Ecto neural progenitor cell (in vitro differentiated cells): ENCODE measurements around the gene ASAP2.

Source experiments
- DNase-seq: peaks from one replicate; pipeline ENCODE4 v3.0.0-alpha.2; 2018; ENCODE audit warnings: low spot score

ASAP2 gene

DNA sequence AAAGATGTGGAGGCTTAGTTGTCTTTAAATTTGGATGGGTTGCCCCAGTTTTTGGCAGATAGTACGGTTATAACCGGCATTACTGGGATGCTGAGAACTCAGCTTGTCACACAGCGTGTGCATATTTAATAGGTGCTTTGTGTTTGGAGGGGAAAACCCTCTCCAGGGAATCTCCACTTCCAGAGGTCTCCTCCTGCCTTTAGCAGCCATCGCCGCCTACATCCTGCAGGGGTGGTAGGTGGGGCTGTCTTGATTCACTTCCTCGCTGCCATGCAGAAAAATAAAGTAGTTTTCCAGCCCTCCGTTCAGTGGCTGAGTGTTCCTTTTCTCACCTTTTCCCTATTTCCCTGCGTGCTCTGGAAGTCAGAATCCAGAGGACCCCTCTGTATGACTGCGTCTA is 140.3 kb downstream of the ASAP2 start:
- no peak for DNase-seq

DNA sequence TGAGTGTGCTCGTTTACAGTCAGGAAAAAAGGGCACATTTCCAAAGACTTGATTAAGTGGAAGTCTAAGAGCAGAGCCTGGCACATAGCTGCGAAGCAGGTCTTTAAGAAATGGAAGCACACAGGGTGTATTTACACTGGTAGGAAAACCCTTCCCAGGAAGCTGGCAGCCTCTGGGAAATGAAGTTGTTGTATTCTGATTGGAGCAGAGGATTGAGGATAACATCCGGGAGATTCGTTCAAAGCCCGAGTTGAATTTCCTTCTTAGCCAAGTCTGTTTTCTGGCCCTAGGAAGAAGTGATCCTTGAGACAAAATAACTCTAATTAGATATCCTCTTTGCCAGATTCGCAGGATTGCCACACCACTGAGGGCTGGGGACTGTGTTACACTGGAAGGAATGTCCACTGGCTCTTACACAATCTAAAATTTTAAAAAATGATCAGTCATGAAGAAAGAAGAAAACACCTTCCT is 140.8 kb downstream of the ASAP2 start:
- no peak for DNase-seq

DNA sequence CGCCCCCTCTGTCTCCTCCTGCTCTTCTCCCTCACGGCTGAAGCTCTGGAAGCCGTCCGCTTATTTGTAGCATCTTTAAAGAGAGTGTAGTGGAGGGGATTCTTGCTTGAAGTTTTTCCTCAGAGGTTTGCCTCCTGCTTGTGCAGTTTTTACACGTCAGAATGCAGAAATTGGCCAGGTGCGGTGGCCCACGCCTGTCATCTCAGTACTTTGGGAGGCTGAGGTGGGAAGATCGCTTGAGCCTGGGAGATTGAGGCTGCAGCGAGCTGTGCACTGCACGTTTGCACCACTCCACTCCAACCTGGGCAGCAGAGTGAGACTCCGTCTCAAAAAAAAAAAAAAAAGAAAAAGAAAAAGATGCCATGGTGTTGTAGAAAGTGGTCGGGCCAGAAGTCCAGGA is 147.7 kb downstream of the ASAP2 start:
- no peak for DNase-seq

DNA sequence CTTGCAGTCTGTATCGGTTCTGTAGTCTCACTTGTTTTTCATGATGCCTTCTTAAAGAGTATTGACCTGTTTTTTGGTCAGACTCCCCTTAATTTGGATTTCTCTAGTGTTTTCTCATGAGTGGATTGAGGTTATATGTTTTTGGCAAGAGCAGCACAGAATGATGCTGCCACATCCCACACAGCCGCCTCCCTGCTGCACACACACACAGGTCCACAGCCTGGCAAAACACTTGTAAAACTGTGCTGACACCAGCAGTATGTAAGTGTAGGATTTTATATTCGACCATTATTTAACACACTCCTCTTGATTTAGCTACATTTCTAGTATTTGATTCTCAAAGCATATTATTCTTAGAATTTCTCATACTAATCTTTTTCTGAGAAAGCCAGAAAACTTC is 148.7 kb downstream of the ASAP2 start:
- no peak for DNase-seq

DNA sequence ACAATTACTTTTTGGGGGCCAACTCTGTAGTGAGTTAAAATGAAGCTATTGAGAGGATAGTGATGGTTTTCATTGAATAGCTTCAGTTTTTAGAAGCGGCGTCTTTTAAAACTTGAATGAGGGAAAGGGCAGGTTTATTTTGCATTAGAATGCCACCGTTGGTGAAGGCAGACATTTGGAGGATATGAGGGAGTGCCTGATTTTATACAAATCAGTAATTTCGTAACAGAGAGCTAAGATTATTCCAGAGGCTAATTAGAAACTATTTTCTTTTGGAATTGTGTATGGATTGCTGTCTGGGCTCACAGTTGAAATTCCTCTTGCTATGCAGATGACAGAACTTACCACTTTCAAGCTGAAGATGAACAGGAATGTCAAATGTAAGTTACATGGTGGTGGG is 149.1 kb downstream of the ASAP2 start:
- DNase-seq, result no peak

DNA sequence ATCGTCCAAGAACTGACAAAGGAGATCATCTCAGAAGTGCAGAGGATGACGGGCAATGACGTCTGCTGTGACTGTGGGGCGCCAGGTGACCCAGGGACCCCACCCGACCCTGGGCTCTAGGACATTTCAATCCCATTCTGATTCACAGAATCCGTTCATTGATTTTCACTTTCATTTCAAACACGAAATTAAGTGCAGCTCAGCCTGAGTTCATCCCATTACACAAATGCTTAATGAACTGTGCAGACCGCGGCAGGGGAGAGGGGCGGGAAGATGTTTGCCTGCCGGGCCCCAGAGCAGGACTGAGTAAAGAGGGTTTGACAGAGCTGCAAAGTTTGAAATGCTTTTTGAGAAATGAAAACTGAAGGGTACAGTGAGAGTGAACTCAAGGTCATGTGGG is 149.6 kb downstream of the ASAP2 start:
- no peak for DNase-seq

DNA sequence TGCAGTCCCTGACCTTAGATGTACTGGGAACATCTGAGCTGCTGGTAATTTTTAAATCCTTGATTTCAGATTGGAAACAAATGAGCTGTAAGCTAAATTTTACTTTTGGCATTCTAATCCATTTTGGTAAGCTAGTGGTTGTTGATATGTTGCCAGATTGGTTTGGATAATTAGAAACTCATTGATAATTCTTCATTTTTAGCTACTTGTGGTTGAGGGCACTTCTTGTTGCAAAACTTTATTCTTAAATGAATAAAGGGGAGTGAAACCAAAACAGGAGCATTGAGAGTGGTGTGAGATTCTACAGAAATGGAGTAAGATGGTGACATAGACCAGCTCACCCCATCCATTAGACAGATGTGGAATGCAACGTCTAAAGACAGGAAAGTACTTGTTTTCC is 152.2 kb downstream of the ASAP2 start:
- DNase-seq, result no peak

DNA sequence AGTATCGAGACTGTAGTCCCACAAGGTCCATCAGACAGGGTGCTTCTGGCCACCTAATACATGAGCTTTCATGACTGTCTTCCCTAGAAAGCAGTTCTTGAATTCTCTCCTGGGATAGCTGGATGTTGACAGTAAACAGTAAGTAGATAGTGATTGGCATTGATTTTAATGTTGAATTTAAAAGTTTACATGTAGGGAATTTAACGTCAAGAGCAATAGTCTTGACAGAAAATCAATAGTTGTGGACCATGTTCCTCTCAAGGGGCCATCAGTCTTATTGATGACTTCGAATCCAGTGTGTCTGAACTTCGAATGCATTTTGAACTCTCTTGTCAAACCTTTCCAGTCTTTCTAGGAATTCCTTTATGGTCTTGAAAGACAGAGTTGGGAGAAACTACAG is 152.9 kb downstream of the ASAP2 start:
- no peak for DNase-seq

DNA sequence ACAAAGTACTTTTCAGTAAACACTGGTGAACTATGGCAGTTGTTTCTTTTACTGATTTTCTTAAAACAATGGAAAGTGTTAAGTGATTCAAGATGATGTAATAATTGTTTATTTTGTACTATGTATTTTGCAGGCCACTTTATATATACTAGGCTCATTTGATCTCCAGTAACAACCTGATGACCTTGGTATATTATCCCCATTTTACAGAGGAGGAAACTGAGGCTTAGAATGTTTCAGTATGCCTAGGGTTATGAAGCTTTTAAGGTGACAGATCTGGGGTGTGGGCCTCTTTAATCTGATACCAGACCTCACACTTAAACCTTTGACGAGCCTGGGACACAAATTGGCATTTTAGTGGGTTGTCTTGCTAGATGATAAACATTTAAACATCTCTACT is 153.5 kb downstream of the ASAP2 start:
- no peak for DNase-seq

DNA sequence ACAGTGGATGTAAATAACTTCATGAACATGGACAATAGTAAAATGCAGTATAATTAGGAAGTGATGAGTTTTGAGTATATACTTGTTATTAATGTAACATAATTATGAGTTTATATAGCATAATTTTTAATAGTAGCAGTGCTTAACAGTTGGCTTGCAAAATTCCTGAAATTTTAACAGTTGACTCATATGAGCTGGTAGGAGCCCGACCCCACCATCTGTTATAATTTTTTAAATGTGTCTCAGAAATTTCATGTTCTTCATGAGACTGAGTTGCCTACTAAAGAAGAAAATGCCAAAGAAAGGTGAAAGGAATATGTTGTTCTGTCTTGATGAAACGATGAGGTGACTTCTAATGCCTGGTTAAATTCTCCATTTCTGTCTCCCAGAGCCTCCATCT is 154.1 kb downstream of the ASAP2 start:
- DNase-seq, result no peak

DNA sequence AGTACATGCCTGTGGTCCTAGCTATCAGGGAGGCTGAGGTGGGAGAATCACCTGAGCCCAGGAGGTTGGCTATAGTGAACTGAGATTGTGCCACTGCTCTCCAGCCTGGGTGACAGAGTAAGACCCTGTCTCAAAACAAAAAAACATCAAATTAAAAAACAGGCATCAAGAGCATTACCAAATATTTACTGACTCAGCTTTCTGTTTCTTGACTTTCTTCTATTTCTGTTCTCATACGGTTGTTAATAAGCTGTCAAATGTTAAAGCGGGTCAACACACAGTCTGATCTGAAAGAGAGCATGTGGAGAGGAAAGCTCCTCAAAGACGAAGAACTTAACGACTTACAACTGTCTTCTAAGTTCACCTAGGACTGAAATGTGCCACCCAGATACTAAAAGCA is 157.8 kb downstream of the ASAP2 start:
- no peak for DNase-seq

DNA sequence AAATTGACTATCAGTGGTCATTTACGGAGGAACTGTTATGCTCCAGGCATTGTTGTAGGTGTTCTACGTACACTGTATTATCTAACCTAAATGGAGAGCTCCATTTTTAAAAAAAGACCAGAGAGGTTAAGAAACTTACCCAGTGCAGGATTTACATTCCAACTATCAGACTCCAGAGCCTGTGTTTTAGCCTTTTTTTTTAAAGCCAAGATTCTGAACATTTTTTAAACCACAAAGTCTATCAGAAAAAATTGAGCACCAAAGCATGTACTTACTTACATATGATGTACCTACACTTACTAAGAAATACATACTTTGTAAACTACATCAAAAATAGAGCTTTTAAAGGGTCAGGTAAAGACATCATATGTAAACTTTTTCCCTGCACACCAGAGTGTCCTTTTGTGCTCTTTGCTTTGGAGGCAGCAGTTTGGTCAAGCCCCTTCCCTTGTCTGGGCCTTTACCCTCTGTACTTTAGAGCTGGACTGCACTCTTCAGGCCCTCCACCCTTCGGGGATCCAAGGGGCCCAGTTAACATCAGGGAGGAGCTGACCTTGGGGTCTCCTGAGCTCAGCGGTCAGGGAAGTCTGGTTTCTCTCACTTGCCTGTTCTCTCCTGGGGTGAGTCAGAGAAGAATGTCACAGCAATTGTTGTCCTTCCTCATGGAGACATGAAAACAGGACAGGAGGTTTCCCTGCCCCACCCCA is 158.3 kb downstream of the ASAP2 start:
- DNase-seq, result no peak

DNA sequence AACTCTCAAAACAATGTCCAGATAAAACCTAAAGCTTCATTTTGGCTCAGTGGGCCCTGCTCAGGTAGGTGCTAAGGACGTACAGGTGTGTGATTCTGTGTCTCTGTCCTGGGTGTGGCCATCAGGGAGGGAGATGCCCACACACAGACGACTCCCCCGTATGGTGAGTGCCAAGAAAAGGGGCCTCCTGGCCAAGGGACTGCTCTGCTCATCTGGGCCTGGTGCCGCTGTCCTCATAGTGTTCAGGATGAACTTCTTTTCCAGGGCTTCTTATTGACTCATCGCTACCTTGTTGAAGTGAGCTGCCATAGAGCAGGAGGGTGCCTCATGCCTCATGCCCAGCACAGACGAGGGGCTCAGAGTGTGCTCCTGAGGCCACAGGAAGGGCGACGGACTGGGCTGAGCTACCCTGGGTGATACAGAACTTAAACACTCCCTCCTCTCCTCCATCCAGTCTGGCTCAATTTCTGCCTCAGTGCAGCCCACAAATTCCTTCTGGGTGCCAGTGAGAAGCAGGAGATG is 158.9 kb downstream of the ASAP2 start:
- DNase-seq, result no peak

DNA sequence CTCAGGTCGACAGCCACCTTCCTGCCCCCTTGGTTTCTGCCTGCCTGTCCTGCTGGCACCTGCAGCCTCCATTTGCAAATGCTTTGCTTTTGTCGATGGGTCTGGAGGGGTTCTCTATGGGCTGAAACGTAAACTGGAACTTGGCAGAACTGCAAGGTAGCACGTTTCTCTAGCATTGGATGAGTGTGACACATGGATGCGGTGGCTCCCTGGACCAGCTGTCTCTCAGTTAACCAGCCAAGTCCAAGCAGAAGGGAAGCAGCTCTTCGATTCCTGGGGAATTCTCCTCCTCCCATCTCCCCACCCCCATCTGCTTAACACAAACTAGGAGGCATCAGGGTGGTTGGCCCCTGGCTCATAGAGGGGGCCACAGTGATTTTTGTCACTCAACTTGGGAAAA is 159.4 kb downstream of the ASAP2 start:
- DNase-seq, result no peak

DNA sequence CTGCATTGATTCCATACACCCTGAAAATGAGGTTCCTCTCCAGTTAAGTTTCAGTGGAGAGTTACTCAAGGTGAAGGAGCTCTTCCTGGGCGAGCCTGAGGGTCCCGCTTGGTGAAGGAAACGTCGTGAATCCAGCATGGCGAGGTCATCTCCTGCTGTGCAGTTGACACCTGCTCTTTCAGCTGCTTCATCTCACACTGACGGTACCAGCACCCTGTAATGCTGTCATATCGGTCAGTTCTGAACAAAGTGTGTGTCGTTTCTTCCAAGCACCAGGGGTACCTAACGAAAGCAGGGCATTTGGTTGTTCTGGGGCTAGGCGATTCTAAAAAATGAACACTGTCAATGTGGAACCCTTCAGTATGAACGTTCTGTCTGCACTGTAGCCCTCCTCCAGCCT is 164.1 kb downstream of the ASAP2 start:
- DNase-seq, result no peak

DNA sequence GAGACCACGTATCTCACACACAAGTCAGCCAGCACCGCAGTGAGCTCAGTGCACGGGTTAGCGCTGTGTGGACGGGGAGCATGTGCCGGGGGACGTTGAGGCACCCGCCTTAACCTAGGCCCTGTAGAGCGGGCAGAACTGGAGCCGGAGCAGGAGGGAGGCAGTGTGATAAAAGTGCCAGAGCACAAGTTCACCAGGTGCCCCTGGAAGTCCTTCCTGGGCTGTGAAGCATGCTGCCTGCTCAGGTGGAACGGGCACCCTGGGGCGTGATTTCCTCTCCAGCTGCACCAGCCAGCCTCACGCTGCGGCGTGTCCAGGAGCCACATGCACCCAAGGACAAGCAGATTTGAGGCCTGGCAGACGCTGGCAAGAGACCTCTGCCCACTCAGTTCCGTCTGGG is 166.4 kb downstream of the ASAP2 start:
- DNase-seq, result no peak

DNA sequence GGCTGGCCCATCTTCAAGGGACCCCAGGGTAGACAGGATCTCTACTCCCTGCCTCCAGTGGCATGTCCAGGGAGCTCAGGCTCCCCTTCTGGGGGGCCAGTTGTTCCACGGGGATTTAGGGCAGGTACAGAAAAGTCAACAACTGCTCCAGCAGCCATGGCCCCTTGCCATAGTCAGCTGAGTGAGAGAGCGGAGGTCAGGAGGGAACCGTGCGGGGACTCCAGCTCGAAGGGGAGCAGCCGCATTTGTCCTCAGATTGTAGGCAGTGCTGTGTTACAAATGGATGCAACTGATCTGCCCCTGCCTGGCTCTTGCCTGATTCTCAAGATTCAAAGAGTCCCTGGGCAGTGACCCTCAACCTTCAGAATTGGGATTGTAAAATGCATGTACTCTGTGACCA is 166.9 kb downstream of the ASAP2 start:
- no peak for DNase-seq

DNA sequence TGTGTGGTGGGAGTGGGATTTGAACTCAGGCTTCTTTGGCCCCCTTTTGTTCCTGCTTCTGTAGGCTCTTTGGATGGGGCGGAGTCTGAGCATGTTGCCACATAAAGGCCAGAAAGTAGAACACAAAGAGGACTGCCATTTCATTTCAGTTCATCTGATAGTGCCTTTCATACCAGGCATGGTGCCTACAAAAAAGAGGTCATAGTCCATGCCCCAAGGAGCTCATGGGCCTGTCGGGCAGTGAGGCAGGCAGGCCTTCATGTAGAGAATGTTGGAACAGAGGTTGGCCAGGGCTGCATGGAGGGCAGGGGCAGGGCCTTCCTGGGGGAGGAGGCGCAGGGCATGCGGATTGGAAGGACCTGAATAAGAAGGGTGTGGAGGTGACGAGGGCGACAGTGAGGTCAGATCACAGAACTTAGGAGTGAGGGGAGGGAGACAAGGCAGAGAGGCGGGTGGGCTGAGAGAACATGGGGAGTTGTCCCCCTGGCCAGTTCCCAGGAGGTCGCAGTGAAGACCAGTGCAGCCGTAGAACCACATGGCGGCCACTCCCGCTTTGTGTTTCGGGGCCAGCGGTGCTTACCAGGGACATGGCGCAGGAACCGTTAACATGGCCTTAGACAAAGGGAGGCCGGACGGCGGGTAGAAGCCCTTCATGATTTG is 167.6 kb downstream of the ASAP2 start:
- no peak for DNase-seq

DNA sequence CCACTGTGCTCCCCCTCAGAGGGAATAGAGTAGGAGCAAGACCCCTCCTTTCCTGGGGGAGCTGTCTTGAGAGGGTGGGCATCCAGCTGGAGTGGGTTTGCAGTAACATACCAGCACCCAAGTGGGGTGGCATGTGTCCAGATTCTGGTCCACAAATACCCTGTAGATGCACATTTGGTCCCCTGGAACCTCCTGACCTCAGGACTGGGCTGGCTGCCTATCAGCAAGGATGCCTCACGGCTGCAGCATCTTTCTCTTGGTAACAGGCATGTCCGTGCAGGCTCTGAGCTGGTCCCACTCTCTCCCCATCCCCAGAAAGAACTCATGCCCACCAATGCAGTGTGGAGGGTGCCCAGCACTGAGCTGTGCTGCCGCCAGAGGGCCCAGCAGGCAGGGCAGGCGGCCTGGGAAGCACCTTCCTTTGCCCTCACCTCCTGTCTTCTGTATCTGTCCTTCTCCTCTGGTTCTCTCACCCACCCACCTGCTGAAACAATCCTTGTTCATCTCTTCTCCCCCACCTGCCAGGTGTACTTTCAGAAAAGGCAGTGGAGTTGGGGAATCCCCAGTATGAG is 169.3 kb downstream of the ASAP2 start:
- no peak for DNase-seq

DNA sequence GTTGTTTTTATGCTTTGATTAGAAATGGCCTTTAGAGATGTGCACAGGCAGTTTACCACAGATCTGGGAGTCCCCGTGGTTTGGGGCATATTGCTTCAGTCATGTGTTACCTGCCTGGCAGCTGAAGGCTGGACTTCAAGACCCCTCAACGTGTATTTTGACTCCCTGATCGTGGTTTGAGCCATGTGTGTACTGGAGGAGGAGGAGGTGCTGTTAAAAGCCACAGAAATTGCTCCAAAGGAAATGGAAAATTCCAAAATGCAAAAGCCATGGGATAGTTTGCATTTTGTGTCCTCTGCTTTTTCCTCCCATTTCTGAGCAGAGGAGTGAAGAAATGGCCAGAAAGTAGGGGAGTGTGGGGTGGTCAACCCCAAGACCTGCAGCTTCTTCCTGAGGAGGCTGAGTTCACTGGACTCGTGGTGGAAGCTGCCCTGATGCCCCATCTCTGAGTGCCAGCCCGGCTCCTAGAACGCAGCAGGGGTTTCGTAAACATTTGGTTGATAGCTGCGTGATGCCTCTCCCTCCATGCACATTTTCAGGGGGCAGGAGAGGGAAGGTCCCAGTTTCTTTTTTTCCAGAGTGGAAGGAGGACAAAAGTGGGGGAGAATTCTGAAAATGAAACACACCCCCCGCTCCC is 171.0 kb downstream of the ASAP2 start:
- no peak for DNase-seq

DNA sequence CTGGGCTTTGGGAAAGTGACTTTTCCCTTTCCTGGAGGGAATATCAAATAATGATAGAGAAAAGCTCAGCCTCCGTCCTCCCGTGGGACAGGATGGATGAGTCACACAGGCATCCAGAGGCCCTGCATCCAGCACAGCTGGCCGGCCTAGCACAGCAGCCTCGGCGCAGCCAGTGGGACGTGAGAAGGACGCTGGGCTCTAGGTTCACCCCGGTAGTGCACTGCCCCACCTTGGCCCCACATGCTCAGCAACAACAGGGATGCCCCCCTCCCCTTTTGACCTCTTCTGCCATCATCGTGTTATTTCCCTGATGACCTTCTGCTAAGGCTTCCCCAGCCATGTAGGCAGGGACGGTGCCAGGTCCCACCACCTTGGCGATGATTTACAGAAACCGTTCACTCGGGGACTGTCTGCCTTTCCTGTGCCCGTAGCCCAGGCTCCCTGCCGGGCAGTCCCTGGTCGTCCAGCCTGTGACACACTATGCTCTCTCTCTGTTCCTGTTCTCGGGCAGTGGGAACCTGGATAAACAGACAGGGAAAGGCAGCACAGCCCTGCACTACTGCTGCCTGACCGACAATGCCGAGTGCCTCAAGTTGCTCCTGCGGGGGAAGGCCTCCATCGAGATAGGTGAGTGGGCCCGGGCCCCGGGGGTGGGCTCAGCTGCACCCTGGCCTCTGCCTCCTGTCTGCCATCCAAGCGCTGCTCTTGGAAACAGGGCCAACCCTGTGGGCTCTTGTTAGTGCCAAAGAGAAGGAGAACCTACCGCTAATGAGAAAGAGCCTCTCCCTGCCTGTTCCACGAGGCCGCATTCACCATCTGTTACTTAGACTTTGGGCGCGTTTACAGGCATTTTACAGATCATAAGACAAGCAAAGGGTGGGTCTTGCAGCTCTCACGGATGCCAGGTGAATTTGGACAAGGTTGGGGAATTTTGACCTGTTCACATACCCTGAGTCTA is 172.1 kb downstream of the ASAP2 start:
- no peak for DNase-seq

DNA sequence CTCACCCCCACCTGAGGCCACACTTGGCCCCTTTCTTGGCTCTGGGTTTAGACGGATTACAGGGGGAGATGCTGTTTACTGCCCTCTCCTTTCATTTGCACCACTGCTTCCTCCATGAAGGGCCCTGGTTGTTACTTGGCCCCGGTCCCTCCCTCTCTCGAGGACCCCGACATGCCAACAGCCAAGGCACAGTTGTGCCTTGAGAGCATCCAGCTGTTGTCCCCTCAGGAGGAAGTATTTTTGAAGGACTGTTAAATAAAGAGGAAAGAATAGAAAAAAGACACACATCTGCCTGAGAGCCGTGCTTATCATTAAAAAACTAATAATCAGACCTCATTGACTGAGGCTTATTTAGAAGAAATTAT is 172.8 kb downstream of the ASAP2 start:
- DNase-seq, result no peak
